HL-60/S4 (cell line): ENCODE measurements around the gene ZCCHC18.
"Not testable (repeated sequence)": the region's sequence is repeated elsewhere in the genome, so short reads cannot be mapped to it uniquely, and the experiment has no call there.

Experiments
- in situ Hi-C: fragments of 300-500 bp; cut with MboI; formaldehyde crosslinking; loops from 2 replicates; pipeline ENCODE4 v1.14.3; 2022; ENCODE audit warnings: low sequenced_read_pairs

Gene ZCCHC18

DNA sequence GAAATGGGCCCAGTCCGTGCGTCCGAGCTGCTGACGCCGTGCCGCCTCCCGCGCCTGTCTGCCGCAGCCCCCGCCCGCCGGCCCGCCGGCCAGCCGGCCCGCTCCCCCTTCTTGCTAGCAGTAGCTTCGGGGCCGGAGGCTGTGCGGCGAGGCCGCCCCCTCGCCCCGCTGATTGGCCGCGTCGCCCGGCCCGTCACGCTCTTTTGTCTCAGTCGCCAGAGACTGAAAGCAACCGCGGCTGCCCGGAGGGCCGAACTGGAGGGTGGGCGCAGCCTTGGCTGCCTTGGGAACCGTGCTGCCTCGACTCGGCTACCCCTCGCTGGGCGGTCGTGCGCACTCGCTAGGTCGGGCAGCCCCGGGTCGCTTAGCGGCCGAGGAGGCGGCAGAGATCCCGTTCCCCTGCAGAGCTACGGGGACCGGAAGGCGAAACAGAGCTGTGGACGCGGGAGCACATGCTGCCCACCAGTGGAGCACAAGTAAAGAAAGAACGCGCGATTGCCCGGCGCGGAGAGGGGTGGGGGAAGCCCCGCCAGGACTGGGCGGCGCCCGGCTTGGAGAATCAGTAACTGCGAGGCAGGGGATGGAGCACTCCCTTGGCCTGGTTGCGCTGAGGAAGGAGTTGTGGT, at the start of gene ZCCHC18:
ZCCHC18 (plus strand) TSS at position 198 of the 626 bp plus-strand sequence. CDS start 1,589 bp downstream, outside the sequence.
- in situ Hi-C loops = no loop called here

DNA sequence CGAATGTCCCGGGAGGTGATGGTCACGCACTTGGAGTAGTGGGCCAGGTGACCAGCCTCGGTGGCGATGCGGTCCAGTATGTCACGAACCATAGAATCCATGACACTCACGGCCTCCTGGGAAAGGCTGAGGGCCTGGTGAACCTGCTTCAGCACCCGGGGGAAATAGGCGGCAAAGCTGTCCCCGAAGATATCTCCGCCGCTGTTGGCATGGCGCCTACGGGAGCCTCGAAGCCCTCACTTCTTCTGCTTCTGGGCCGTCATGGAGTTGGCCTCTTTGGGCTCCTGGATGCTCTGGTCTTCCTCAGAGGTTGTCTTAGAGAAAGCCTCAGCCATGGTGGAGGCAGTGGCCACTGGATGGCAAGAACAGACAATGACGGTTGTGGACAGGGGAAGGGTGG, 49.7 kb upstream of the ZCCHC18 start:
- in situ Hi-C loops = not testable (repeated sequence)

DNA sequence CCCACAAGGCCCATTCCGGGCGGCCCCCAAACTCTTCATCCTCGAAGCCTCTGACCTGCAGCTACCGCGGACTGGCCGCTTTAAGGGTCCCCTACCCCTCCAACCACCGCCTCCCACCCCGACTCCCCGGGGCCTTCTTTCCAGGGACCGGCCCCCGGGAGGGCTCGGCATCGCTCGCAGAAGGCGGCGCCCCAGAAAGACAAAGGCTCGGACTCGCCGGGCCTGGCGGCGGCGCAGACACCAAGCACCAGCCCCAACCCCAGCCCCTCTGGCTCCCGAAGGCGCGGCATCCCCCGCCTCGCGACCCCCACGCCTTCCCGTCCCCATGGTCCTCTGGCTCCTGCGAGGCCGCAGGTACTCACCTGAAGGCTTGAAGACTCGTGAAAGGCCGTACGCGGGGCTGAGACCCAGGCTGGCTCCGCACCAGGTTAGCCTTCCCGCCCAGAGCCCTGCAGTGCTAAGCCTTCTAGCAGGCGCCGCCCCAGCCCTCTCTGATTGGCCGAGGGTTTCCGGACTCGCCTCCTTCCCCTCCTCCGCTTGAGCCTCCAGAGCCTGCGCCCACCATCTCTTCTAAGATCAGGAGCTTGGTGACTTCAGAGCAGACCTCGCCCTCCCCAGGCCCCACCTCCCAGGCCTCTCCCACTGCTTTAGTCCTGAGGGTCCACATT, 36.4 kb upstream of the ZCCHC18 start, which contains the start of gene TMSB15C:
TMSB15C (minus strand) TSS at position 459 of the 668 bp plus-strand sequence.
- in situ Hi-C loops = not testable (repeated sequence)

DNA sequence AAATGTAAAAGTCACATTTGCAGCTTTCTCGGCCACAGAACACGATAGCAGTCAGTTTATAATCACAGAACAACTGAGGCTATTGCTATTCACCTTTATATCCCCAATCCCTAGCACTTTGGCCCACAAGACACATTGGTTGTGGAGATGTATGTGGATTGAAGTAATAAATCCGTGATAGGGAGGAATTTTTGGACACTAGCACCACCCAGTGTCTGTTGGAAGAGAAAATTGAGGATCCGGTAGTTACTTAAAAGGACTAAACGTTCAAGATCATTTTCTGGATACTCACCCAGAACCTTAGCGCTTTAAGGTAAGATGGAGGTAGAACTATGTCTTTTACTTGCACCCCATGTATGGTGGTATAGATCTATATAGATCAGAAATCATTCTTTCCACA, 34.5 kb upstream of the ZCCHC18 start:
- in situ Hi-C loops = not testable (repeated sequence)

DNA sequence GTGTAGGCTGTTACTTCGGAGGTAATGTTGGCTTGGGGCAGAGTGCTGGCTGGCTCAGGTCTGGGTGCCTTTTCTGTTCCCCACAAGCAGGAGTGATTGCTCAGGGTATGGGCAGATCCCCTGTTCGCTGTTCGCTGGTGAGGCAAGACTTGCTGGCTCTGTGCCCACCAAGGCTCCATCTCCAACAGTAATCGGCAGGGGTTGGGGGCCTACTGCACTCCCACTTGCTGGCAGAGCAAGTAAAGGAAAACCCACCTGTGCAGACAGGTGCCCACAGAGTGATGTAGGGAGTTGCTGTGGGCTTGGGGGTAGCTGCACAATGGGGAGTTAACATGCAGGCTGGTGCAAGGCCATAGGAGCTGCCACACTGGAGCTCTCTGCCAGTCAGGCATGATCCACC, 28.3 kb upstream of the ZCCHC18 start:
- in situ Hi-C loops = no loop called here

DNA sequence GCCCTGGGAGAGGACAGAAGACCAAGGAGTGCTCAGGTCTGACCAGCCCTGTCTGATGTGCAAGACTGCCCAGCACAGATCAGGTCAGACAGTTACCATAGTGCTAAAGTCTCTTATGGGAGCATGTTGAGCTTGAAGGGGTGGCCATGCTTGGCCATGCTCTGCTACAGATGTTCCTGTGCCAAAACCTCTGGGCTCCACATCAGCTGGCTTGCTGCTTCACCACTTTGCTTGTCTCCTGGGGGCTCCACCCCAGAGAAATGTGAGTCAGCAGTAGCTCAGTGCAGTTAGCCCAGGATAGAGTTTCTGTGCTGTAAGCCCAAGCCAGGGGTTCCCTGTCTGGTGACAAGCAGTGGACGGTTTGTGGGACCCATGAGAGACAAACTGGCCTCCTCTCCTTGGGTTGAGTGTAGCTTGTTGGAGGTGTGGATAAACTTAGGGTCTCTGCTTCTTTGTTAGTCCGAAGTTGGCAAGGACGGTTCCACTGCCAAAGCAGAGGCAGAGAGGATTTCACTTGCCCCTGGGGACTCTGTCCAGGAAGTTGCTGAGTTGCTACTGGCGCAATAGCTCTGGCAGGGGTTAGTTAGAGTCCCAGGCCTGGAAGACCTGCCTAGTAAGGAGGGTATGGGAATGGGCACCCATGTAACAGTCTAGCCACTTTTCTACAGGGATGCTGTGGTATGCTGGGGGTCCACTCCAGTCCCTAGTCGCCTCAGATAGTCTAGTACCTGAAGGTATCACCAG, 27.6 kb upstream of the ZCCHC18 start:
- in situ Hi-C loops = no loop called here

DNA sequence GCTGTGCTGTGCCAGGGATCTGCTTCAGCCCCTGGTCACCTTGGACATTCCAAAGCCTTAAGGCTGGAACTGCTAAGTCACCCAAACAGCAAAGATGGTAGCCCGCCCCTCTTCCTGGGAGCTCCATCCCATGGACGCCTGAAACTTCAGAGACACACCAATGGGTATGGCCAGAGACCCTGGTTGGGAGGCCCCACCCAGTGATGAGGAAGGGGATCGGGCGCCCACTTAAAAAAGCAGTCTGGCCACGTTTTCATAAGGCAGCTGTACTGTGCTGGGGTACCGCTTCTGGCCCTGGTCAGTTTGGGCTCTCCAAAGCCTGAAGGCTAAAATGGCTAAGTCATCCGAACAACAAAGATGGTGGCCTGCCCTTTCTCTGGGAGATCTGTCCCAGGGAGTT, 26.8 kb upstream of the ZCCHC18 start:
- in situ Hi-C loops = no loop called here

DNA sequence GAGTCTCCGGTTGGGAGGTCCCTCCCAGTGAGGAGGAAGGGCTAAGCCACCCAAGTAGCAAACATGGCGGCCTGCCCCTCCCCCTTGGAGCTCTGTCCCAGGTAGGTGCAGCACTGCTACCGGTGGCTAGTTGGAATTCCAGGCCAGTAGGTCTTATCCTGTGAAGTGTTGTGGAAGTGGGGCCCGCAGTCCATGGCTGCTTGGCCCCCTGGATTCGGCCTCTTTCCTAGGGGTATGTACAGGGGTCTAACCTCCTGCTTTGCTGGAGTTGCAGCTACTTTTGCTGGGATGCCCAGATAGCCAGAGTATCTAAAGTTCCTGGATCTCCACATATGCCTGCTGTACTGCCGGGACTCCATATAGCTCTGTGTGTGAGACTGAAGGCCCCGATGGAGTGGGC, 26.4 kb upstream of the ZCCHC18 start:
- in situ Hi-C loops = no loop called here

DNA sequence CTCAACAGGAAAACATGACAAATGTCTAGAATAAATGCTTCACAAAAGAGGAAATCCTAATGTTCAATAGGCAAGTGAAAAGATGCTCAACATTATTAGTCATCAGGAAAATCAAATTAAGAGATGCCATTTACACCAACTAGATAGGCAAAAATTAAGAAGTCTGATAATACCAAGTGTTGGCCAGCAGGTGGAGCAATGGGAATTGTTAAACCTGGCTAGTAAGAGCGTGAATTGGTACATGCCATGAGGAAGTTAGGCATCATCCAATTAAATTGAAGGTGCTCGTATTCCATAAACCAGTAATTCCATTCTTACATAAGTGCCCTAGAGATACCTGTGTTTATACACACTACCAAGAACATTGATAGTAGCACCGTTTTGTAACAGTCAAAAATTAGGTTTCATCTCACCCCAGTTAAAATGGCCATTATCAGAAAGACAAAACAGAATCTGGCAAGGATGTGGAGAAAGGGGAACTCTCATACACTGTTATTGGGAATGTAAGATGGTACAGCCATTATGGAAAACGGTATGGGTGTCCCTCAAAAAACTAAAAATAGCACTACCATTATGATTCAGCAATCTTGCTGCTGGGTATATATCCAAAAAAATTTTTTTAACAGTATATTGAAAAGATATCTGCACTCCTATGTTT, 14.0 kb upstream of the ZCCHC18 start:
- in situ Hi-C loops = no loop called here

DNA sequence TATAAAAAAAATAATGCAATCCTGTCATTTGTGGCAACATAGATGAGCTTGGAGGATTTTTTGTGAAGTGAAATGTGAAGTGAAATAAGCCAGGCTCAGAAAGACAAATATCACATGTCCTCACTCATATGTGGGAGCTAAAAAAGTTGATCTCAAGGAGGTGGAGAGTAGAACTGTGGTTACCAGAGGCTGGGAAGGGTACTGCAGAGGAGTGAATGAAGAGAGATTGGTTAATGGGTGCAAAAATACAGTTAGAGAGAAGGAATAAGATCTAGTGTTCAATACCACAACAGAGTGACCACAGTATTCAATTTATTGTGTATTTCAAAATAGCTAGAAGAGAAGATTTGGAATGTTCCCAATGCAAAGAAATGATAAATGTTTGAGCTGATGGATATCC, 13.4 kb upstream of the ZCCHC18 start:
- in situ Hi-C loops = no loop called here

DNA sequence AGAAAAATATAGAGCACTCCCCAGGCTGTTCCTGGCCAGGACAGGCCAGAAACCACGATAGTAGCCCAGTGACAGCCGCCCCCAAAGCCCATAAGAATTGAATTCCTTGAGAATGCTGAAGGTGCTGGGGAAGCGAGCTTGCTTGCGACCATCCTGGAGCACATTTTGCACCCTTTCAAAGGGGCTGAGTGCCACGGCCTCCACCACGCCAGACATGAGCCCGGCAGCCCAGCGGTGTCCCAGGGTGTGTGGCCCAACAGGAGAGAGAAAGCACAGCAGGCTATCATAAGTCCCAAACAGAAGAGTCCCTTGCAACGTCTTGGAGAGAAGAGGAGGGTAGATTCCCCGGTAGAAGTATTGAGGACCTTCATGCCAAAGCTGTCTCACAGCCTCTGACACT, 7.6 kb upstream of the ZCCHC18 start:
- in situ Hi-C loops = no loop called here

DNA sequence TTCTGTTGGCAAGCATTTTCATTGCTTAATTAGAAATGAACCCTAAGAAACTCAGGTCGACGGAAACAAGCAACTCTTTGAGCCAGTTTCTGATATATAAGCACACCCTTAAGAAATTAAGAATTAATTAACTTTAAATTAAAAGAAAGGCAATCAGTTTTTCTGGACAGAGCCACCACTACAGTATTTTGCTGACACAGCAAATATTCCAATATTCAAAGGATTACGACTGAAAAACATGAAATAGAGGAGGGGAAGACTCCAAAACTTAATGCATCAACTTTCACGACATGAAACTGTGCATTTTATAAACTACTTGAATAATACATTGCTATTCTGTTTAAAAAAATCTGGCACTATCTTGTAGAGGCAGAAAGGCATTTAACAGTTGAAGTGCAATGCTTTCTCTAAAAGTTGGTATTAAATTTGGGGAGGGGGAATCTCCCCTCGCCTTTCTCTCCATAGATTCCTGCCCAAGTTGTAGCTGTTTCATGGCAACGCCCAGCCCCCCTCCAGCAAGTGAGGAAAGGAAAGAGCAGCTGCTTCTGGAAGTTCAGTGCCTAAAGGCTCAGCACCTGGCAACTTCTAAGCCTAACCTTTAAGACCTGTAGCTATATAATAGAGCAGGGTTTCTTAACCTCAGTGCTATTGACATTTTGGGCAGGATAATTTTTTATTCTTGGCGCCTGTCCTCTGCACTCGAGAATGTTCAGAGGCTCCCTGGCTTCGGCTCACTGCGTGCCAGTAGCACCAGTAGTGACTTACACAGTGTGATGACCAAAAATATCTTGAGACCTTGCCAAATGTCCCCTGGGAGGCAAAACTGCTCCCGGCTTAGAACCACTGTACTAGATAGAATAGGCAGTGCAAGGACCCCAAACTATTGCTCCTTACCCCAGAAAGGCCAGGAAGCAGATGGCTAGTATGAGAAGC, 6.7 kb upstream of the ZCCHC18 start:
- in situ Hi-C loops = no loop called here

DNA sequence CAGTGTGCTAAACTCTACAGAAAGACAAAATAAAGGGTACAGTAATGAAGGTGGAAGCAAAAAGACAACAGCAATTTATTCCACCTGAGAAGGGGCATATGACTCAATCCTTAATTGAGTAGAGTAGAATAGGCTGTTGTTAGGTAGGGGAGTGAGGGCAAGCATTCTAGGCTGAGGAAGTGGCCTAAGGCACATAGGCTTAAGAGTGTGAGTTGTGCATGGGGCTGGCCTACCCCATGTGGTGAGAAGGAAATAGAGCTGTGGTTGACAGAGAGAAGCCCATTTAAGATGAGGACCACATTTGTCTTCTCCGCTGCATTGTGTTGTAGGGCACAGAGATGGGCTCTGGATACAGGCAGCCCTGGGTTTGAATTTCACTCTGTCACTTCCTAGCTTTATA, 3.4 kb upstream of the ZCCHC18 start:
- in situ Hi-C loops = no loop called here

DNA sequence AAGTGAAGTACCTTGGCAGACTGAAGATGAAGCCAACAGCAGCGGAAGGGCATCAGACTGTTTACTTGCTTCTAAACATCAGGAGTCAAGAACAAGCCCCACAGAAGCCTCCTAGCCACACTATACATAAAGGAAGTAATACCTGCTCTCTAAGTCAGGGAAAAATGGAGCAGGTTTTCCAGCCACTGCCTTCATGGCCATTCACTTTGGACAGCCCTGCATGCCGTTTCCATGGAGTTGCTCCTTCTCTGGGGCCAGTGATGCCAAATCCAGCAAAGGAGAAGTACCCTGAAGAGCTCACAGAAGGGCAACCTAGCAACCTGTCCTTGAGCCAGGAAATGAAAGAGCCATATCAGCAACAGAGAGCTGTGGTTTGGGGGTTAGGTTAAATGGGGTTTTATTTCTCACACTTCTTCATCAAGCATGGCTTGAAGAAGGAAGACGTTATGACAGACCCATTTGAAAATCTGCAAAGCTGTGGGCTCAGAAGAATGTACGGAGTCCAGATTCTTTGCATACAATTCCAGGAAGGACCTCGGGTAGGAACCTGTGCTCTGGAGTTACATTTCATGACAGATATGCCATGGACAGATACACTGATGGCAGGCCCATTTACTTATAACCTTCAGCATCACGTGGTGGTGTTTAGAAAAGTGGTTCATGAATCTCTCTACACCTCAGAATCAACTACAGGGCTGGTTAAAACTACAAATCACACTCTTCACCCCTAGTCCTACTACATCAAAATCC, 1.7 kb upstream of the ZCCHC18 start:
- in situ Hi-C loops = not testable (repeated sequence)

DNA sequence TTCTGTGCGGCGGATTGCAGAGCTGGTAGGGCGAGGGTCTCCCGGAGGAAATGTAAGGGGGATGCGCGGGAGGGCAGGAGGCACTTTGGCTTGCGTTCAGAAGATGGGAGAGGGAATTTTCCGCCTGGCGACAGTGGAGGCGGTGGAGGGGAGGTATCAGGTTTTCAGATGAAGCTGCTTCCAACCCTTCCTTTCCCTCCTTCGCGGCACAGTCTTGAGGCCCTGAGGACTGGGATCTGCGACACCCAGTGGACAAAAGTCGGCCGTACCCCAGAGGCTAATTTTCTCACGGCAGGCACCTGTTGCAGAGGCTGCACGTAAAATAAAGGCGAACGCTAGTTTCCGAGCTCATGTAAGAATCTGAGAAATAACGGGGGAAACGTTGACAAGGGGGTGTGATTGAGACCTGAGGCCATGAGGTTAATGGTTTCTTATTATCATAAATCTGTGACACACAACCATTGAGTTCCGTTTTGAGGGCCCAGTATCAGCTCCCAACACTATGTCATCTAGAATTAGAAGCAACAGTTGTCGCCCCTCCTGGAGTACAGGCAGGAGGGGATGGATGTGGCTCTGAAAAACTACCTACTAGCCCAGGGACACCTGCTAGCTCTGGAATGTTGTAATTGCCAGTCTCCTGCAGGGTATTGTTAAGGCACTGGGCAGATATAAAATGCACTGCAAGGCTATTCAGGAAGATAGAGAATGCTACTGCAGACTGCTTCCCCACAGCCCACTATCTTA, 1.1 kb downstream of the ZCCHC18 start:
- in situ Hi-C loops = no loop called here

DNA sequence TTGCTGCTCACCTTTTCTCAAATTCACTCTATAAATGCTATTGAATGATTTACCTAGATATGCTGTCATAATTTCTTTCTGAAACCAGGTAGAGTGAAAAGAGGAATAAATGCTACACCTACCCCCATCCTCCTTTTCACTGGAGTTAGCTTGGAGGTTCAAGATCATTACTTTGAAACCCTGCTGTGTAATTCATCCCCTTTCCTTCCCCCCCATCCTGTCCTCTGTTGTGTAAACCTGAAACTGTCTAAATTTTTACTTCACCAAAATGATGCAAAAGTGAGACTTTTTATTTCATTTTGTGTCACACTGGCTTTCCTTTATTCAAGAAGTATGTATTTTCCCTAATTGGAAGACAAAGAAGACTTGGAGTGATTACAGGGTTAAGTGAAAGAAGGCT, 5.4 kb downstream of the ZCCHC18 start:
- in situ Hi-C loops = no loop called here

DNA sequence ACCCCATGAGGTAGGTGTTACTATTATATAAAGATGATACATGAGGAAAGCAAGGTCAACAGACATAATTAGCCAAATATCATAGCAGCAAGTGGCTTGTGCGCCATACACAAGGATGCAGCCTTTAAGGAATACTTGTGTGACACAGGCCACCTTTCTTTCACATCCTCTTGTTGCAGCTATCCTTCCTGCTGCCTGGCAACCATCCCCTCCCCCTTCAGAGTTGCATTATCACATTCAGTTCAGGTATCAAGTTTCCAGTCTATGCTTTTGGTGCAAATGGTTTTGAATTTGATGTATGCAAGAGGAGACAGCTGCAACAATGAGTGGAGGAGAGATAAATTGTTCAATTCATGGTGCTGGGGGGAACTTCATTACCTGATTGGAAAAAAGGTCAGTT, 6.4 kb downstream of the ZCCHC18 start:
- in situ Hi-C loops = no loop called here

DNA sequence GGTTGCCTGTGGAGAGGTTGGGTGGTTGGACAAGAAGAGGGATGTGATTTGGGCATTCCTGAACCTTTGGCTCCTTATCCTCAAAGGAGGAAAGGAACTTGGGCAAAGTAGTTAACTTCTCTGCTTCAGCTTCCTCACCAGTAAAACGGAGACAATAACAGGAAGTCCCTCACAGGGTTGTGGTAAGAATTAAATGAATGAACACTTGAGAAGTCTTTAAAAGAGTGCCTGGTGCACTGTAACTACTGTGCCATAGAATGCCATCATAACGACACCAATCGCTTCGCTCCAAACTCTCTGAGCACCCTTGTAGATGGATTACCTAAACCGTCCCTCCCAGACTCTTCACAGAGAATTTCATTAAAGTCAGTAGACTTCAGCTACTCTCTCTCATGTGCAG, 10.5 kb downstream of the ZCCHC18 start:
- in situ Hi-C loops = no loop called here

DNA sequence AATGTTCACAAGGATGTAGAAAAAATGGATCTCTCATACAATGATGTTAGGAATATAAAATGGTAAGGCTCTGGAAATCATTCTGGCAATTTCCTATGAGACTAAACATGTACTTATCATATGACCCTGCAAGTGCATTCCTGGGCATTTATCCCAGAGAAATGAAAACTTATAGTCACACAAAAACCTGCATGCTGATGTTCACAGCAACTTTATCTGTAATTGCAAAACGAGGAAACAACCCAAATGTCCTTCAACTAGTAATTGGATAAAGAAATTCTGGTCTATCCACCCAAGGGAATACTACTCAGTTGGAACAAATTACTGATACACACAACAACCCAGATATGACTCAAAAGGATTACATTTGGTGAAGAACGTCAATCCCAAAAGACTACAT, 14.5 kb downstream of the ZCCHC18 start:
- in situ Hi-C loops = loop anchor here (25.0 kb wide), 1 partner anchor 290 kb away; the partner anchor contains the start of gene RAB9B
